ENCODE results near the gene SOBP. TPM values are rescaled to one million over a fixed set of nuclear protein-coding genes. Genes with fewer than 3 reads are reported as not detected.

Gene SOBP
- total RNA-seq, 1 donor from 2014 or later = 0.09 TPM

- DNase-seq = no peak
- Mint-ChIP-seq H3K9me3 (no peaks in the 10 kb centered on the region), H3K36me3 (ENCODE audit: low read depth) (no peaks in the 10 kb centered on the region), H3K4me1 (no peaks in the 10 kb centered on the region), H3K4me3 (no peak overlapping the region), H3K27me3 (peaks cover 29% of the 10 kb centered on the region), H3K27ac (no peak overlapping the region)
- intact Hi-C loops (cut with micrococcal nuclease) = no loop called here
Observed at GRCh38 chr6:107523794-107524193, 33.9 kb downstream of the SOBP start.

DNA sequence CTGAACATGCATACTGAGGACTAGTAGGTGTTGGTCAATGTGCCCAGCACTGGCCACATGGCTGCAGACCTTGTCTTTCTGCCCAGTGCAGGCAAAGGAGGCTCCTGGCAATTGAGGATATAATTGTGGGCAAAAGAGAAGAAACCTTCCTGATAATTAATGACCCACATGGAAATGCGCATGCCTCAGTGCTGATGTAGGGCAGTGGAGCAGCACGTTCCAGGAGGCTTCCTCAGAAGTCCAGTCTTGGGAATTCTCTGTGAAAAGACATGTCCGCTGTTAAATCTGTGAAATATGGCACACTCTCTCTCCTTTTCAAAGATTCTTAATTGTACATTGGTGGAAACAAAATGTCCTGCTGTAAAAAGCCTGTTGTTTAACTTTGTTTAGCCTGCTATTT is 34.7 kb downstream of the SOBP start:
- H3K27ac Mint-ChIP-seq = no peak overlapping the region
- H3K27me3 Mint-ChIP-seq = peaks cover 27% of the 10 kb centered on the region
- no peaks in the 10 kb centered on the region for H3K36me3 Mint-ChIP-seq (ENCODE audit: low read depth)
- intact Hi-C loops (cut with micrococcal nuclease) = no loop called here
- H3K9me3 Mint-ChIP-seq = no peaks in the 10 kb centered on the region
- DNase-seq = no peak
- no peaks in the 10 kb centered on the region for H3K4me1 Mint-ChIP-seq
- no peak overlapping the region for H3K4me3 Mint-ChIP-seq

- H3K27me3 Mint-ChIP-seq = peaks cover 25% of the 10 kb centered on the region
- DNase-seq = no peak
- intact Hi-C loops (cut with micrococcal nuclease) = no loop called here
- no peaks in the 10 kb centered on the region for H3K4me1 Mint-ChIP-seq
- H3K4me3 Mint-ChIP-seq = no peak overlapping the region
- no peaks in the 10 kb centered on the region for H3K36me3 Mint-ChIP-seq (ENCODE audit: low read depth)
- no peak overlapping the region for H3K27ac Mint-ChIP-seq
- H3K9me3 Mint-ChIP-seq = no peaks in the 10 kb centered on the region
Observed at GRCh38 chr6:107531868-107532267, 42.0 kb downstream of the SOBP start.

DNA sequence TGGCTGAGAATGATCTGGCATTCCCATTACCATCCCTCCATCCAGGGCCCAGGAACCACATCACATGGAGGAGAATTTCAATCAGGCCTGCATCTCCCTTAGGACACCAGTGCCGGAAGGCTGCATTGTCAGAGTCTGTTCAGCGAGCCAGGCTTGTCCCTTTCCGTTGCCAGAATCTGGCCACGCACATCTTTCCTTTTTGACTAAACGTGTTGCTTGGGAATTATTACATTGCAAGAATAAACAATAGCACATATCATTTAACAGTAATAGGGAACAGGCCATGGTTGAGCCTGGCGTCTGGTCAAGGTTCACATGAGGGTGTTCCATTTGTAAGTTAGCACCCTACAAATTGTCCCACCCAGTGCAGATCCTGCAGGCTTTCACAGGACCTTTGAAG is 42.8 kb downstream of the SOBP start:
- Mint-ChIP-seq H3K27ac (no peak overlapping the region), H3K4me3 (no peak overlapping the region), H3K36me3 (ENCODE audit: low read depth) (no peaks in the 10 kb centered on the region), H3K27me3 (peaks cover 24% of the 10 kb centered on the region), H3K4me1 (no peaks in the 10 kb centered on the region), H3K9me3 (no peaks in the 10 kb centered on the region)
- no peak for DNase-seq
- intact Hi-C loops (cut with micrococcal nuclease) = no loop called here

GRCh38 chr6:107533415-107534059 is 43.6 kb downstream of the SOBP start:
- H3K27me3 Mint-ChIP-seq = peaks cover 21% of the 10 kb centered on the region
- H3K4me1 Mint-ChIP-seq = no peaks in the 10 kb centered on the region
- no peaks in the 10 kb centered on the region for H3K9me3 Mint-ChIP-seq
- H3K36me3 Mint-ChIP-seq (ENCODE audit: low read depth) = no peaks in the 10 kb centered on the region
- no peak overlapping the region for H3K4me3 Mint-ChIP-seq
- H3K27ac Mint-ChIP-seq = no peak overlapping the region
- intact Hi-C loops (cut with micrococcal nuclease) = no loop called here
- no peak for DNase-seq

DNA sequence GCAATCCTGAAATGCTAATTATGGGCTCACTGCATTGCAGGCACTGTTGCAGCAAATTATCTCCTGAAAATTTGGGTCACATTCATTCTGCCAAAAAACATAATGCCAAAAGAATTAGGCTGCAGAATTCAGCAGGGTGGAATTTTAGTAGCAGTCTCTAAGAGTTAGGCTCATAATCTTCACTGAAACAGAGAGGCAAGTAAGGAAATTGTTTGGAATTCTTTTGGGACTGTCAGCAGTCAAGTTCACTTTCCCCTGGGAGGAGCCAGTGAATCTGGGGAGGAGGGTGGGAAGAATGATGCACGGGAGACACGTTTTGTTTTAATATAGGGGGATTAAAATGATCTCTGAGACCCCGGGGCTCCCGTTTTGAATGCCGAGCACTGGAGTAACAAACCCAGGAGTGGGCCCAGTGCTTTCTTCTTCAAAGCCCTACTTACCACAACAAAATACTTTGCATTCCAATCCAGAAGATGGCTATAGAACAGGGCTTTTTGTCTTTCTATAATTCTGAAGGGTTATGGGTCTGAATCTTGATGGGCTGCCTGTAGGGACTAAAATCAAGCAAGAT is 44.7 kb downstream of the SOBP start:
- intact Hi-C loops (cut with micrococcal nuclease) = no loop called here
- H3K4me3 Mint-ChIP-seq = no peak overlapping the region
- no peaks in the 10 kb centered on the region for H3K4me1 Mint-ChIP-seq
- H3K27ac Mint-ChIP-seq = no peak overlapping the region
- H3K27me3 Mint-ChIP-seq = peaks cover 24% of the 10 kb centered on the region
- H3K9me3 Mint-ChIP-seq = no peaks in the 10 kb centered on the region
- no peak for DNase-seq
- no peaks in the 10 kb centered on the region for H3K36me3 Mint-ChIP-seq (ENCODE audit: low read depth)

GRCh38 chr6:107535626-107536025 is 45.7 kb downstream of the SOBP start:
- Mint-ChIP-seq H3K27me3 (peaks cover 27% of the 10 kb centered on the region), H3K4me3 (no peak overlapping the region), H3K27ac (no peak overlapping the region), H3K4me1 (no peaks in the 10 kb centered on the region), H3K9me3 (no peaks in the 10 kb centered on the region), H3K36me3 (ENCODE audit: low read depth) (no peaks in the 10 kb centered on the region)
- no peak for DNase-seq
- intact Hi-C loops (cut with micrococcal nuclease) = no loop called here

DNA sequence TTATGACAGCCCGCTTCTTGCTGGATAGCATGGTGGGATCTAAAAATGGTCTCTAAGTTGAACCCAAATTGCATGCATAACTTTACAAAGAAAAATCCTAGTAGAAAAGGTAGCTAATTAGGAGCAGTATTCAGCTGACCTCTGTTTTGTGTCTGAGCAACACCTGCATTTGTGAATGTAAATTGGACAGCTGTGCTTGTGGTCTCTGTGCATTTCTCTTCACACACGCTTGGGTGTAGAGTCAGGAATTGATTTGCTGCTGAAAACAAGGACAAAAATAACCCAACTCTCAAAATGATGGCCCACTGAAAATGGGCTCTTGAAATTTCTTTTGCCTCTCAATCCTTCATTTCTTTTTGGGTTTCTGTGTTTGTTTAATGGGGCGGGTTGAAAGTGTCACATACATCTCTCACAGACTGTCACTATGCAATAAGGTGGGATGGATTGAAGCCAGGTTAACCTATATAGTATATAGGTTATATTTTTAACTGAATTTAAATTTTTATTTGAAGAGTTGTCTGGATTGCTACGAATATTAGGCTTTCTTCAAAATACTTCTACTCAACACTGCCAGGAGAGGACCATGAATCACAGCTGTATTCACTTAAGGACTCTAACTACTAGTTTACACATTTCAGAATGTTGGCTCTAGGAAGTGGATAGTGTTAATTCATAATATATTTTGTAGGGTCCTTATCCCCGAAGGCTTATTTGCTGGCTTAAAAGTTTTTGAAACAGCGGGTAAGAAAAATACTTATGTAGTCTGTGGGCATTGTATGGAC is 46.5 kb downstream of the SOBP start:
- Mint-ChIP-seq H3K9me3 (no peaks in the 10 kb centered on the region), H3K27ac (no peak overlapping the region), H3K4me3 (no peak overlapping the region), H3K27me3 (peaks cover 25% of the 10 kb centered on the region), H3K4me1 (no peaks in the 10 kb centered on the region), H3K36me3 (ENCODE audit: low read depth) (no peaks in the 10 kb centered on the region)
- DNase-seq = no peak
- intact Hi-C loops (cut with micrococcal nuclease) = no loop called here

GRCh38 chr6:107537559-107537958 is 47.6 kb downstream of the SOBP start:
- intact Hi-C loops (cut with micrococcal nuclease) = no loop called here
- peaks cover 25% of the 10 kb centered on the region for H3K27me3 Mint-ChIP-seq
- H3K27ac Mint-ChIP-seq = no peak overlapping the region
- H3K4me3 Mint-ChIP-seq = no peak overlapping the region
- no peaks in the 10 kb centered on the region for H3K36me3 Mint-ChIP-seq (ENCODE audit: low read depth)
- no peaks in the 10 kb centered on the region for H3K9me3 Mint-ChIP-seq
- no peak for DNase-seq
- no peaks in the 10 kb centered on the region for H3K4me1 Mint-ChIP-seq

- no peak overlapping the region for H3K4me3 Mint-ChIP-seq
- intact Hi-C loops (cut with micrococcal nuclease) = no loop called here
- DNase-seq = no peak
- H3K36me3 Mint-ChIP-seq (ENCODE audit: low read depth) = no peaks in the 10 kb centered on the region
- H3K27me3 Mint-ChIP-seq = peaks cover 32% of the 10 kb centered on the region
- H3K27ac Mint-ChIP-seq = no peak overlapping the region
- no peaks in the 10 kb centered on the region for H3K9me3 Mint-ChIP-seq
- no peaks in the 10 kb centered on the region for H3K4me1 Mint-ChIP-seq
Observed at GRCh38 chr6:107538856-107539387, 49.0 kb downstream of the SOBP start.

DNA sequence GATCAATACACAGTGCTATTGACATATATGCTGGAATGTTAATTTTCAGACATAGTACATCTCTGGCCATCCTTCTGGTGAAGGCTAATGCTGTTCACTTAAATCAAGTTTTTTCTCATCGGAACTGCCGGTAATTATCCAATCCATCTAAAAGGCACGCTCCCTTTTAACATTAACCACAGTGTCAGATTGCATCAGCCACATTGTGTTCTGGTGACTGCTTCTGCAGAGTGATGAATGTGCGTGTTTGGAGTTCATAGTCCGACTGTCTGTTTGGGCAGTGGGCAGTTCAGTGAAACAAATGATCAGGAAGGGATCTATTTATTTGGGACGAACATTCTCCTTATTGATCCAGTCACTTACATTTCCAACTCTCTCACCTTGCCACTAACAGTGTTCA is 49.5 kb downstream of the SOBP start:
- no peak overlapping the region for H3K27ac Mint-ChIP-seq

DNA sequence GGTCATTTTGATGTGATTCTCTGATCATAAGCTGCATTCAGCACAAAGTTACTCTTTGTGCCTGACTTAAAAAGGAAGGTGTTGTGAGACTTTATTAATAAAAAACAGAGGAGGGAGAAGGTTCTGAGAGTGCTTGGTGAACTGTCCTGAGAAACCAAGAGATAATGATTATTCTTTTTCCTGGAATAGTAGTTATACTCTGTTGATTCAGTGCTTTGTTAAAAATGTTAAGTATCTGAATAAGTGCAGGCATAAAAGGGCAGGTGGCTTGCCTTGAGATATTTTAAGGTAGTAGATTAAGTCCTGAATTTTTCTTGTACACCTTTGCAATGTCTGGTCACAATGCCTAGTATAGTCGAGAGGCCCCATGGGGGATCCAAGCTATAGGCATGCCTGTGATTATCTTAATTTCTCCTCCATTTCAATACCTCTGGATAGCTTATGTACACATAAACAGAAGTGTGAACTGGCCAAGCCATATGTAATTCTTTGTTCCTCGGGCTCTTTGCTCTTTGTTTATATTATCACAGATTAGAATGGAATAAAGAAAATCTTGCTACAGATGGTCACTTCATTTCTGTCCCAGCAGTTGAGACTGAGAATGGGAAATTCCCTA is 50.0 kb downstream of the SOBP start:
- no peaks in the 10 kb centered on the region for H3K36me3 Mint-ChIP-seq (ENCODE audit: low read depth)
- DNase-seq = no peak
- intact Hi-C loops (cut with micrococcal nuclease) = no loop called here
- peaks cover 35% of the 10 kb centered on the region for H3K27me3 Mint-ChIP-seq
- H3K4me1 Mint-ChIP-seq = no peaks in the 10 kb centered on the region
- H3K9me3 Mint-ChIP-seq = no peaks in the 10 kb centered on the region
- H3K4me3 Mint-ChIP-seq = no peak overlapping the region
- no peak overlapping the region for H3K27ac Mint-ChIP-seq

More for the DNA sequence above, 49.5 kb downstream of the SOBP start:
- Mint-ChIP-seq H3K27me3 (peaks cover 34% of the 10 kb centered on the region), H3K4me1 (no peaks in the 10 kb centered on the region), H3K36me3 (ENCODE audit: low read depth) (no peaks in the 10 kb centered on the region), H3K9me3 (no peaks in the 10 kb centered on the region), H3K4me3 (no peak overlapping the region)
- intact Hi-C loops (cut with micrococcal nuclease) = no loop called here
- no peak for DNase-seq

GRCh38 chr6:107540465-107540857 is 50.5 kb downstream of the SOBP start:
- no peaks in the 10 kb centered on the region for H3K4me1 Mint-ChIP-seq
- no peaks in the 10 kb centered on the region for H3K9me3 Mint-ChIP-seq
- DNase-seq = no peak
- no peak overlapping the region for H3K4me3 Mint-ChIP-seq
- H3K27ac Mint-ChIP-seq = no peak overlapping the region
- H3K27me3 Mint-ChIP-seq = peaks cover 33% of the 10 kb centered on the region
- H3K36me3 Mint-ChIP-seq (ENCODE audit: low read depth) = no peaks in the 10 kb centered on the region
- intact Hi-C loops (cut with micrococcal nuclease) = no loop called here

- H3K27me3 Mint-ChIP-seq = peaks cover 36% of the 10 kb centered on the region
- no peaks in the 10 kb centered on the region for H3K4me1 Mint-ChIP-seq
- H3K27ac Mint-ChIP-seq = no peak overlapping the region
- H3K9me3 Mint-ChIP-seq = no peaks in the 10 kb centered on the region
- H3K36me3 Mint-ChIP-seq (ENCODE audit: low read depth) = no peaks in the 10 kb centered on the region
- intact Hi-C loops (cut with micrococcal nuclease) = no loop called here
- H3K4me3 Mint-ChIP-seq = no peak overlapping the region
- DNase-seq = no peak
Observed at GRCh38 chr6:107542192-107542668, 52.3 kb downstream of the SOBP start.
